K562 (cell line): ENCODE results near the gene PLPP7.

ENCODE experiments used
- FOXK1 ChIP-seq: sonication (generic); formaldehyde crosslinking; IDR thresholded peaks from 2 replicates; pipeline ENCODE4 v1.8.0; 2022; ENCODE audit warnings: missing genetic modification reagents, mild to moderate bottlenecking, borderline replicate concordance
- ZSCAN32 ChIP-seq: fragments of 450-650 bp; formaldehyde crosslinking; IDR thresholded peaks from 2 replicates; pipeline ENCODE4 v1.4.0; 2020; ENCODE audit warnings: mild to moderate bottlenecking, moderate library complexity

DNA sequence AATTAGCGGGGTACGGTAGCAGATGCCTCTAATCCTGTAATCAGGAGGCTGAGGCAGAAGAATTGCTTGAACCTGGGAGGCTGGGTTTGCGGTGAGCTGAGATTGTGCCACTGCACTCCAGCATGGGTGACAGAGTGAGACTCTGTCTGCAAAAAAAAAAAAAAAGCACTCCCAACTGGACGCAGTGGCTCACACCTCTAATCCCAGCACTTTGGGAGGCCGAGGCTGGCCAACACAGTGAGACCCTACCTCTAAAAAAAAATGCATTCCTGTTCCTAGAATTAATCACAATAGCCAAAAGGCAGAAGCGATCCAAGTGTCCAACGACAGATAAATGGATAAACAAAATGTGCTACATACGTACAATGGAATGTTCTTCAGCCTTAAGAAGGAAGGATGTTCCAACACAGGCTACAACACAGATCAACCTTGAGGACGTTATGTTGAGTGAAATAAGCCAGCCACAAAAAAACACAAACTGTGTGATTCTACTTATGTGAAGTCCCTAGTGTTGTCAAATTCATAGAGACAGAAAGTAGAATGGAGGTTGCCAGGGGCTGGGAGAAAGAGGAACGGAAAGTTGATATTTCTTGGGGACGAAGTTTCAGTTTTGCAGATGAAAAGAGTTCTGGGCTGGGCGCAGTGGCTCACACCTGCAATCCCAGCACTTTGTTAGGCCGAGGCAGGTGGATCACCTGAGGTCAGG, 27.0 kb upstream of the PLPP7 start:
- TF ChIP-seq ZSCAN32 (CRISPR knock-in tag) (no peak), FOXK1 (CRISPR knock-in tag) (no peak)
